Trophoblast cell (in vitro differentiated cells and primary cell): ENCODE results near the gene TMEM213.

Source experiments
- DNase-seq, 2 donors: peaks; one replicate each; pipeline ENCODE4 v3.0.0-alpha.2; 2016
- H2AFZ ChIP-seq: 2 replicates; pipeline ENCODE4 v1.6.1; 2013; ENCODE audit warnings: low read length, moderate library complexity, mild to moderate bottlenecking; ENCODE audit not compliant: insufficient read depth, poor library complexity
- H2AK5ac ChIP-seq: 2 replicates; pipeline ENCODE4 v1.6.1; 2013; ENCODE audit warnings: mild to moderate bottlenecking, low read length
- H2BK120ac ChIP-seq: 2 replicates; pipeline ENCODE4 v1.6.1; 2013; ENCODE audit warnings: low read length, mild to moderate bottlenecking, moderate library complexity; ENCODE audit not compliant: insufficient read depth, poor library complexity
- H2BK12ac ChIP-seq: 2 replicates; pipeline ENCODE4 v1.6.1; 2013; ENCODE audit warnings: mild to moderate bottlenecking, low read length, moderate library complexity
- H2BK5ac ChIP-seq: 2 replicates; pipeline ENCODE4 v1.6.1; 2013; ENCODE audit warnings: low read length, low read depth, moderate library complexity, mild to moderate bottlenecking; ENCODE audit not compliant: poor library complexity
- H3K14ac ChIP-seq: 2 replicates; pipeline ENCODE4 v1.6.1; 2013; ENCODE audit warnings: mild to moderate bottlenecking, low read length
- H3K18ac ChIP-seq: 2 replicates; pipeline ENCODE4 v1.6.1; 2013; ENCODE audit warnings: mild to moderate bottlenecking, low read length
- H3K23ac ChIP-seq: 2 replicates; pipeline ENCODE4 v1.6.1; 2013; ENCODE audit warnings: low read length
- H3K27ac ChIP-seq: 2 replicates; pipeline ENCODE4 v1.5.1; 2013; ENCODE audit warnings: low read depth, mild to moderate bottlenecking, inconsistent platforms, low read length, moderate library complexity
- H3K27me3 ChIP-seq: 2 replicates; pipeline ENCODE4 v1.6.1; 2013; ENCODE audit warnings: inconsistent platforms, mild to moderate bottlenecking, low read length, moderate library complexity; ENCODE audit not compliant: insufficient read depth
- H3K36me3 ChIP-seq, 2 experiments: 1 replicate in 1 of 2; 2 replicates in 1 of 2; pipeline ENCODE4 v1.6.1; 2013; ENCODE audit warnings: low read length in 2 of 2, mild to moderate bottlenecking in 2 of 2, moderate library complexity in 1 of 2; ENCODE audit not compliant: insufficient read depth in 2 of 2, control insufficient read depth in 1 of 2
- H3K4ac ChIP-seq: 2 replicates; pipeline ENCODE4 v1.6.1; 2013; ENCODE audit warnings: low read depth, mild to moderate bottlenecking, low read length, moderate library complexity
- H3K4me1 ChIP-seq, 2 experiments: 1 replicate in 1 of 2; 2 replicates in 1 of 2; pipeline ENCODE4 v1.6.1; 2013; ENCODE audit warnings: low read length in 2 of 2, mild to moderate bottlenecking in 2 of 2, moderate library complexity in 1 of 2; ENCODE audit not compliant: insufficient read depth in 2 of 2, control insufficient read depth in 1 of 2
- H3K4me2 ChIP-seq: 2 replicates; pipeline ENCODE4 v1.6.1; 2013; ENCODE audit warnings: inconsistent platforms, mild to moderate bottlenecking, low read length, moderate library complexity
- H3K4me3 ChIP-seq: 2 replicates; pipeline ENCODE4 v1.5.1; 2013; ENCODE audit warnings: mild to moderate bottlenecking, low read depth, low read length, inconsistent platforms
- H3K79me1 ChIP-seq: one replicate; pipeline ENCODE4 v1.6.1; 2013; ENCODE audit warnings: low read length
- H3K79me2 ChIP-seq: 2 replicates; pipeline ENCODE4 v1.6.1; 2013; ENCODE audit warnings: low read length, mild to moderate bottlenecking; ENCODE audit not compliant: control insufficient read depth, insufficient read depth, poor library complexity
- H3K9ac ChIP-seq: 2 replicates; pipeline ENCODE4 v1.6.1; 2013; ENCODE audit warnings: mild to moderate bottlenecking, low read length
- H3K9me3 ChIP-seq: 2 replicates; pipeline ENCODE4 v1.6.1; 2013; ENCODE audit warnings: low read depth, mild to moderate bottlenecking, control low read depth, inconsistent platforms, low read length; ENCODE audit not compliant: insufficient read depth
- H4K12ac ChIP-seq: 2 replicates; pipeline ENCODE4 v1.6.1; 2013; ENCODE audit warnings: low read depth, mild to moderate bottlenecking, low read length, moderate library complexity
- H4K8ac ChIP-seq: 2 replicates; pipeline ENCODE4 v1.6.1; 2013; ENCODE audit warnings: low read depth, mild to moderate bottlenecking, low read length, moderate library complexity
- H4K91ac ChIP-seq: one replicate; pipeline ENCODE4 v1.6.1; 2013; ENCODE audit warnings: low read depth, mild to moderate bottlenecking, low read length, moderate library complexity
- WGBS: extraction: QIAGEN DNeasy Blood & Tissue Kit; methylation state at CpG from one replicate; pipeline ENCODE4 v1.1.7; 2013; ENCODE audit warnings: missing lambda C conversion rate; ENCODE audit not compliant: insufficient read length, insufficient coverage; ENCODE audit errors: extremely low coverage; 5-methylcytosine and 5-hydroxymethylcytosine counted together

The TMEM213 gene

DNA sequence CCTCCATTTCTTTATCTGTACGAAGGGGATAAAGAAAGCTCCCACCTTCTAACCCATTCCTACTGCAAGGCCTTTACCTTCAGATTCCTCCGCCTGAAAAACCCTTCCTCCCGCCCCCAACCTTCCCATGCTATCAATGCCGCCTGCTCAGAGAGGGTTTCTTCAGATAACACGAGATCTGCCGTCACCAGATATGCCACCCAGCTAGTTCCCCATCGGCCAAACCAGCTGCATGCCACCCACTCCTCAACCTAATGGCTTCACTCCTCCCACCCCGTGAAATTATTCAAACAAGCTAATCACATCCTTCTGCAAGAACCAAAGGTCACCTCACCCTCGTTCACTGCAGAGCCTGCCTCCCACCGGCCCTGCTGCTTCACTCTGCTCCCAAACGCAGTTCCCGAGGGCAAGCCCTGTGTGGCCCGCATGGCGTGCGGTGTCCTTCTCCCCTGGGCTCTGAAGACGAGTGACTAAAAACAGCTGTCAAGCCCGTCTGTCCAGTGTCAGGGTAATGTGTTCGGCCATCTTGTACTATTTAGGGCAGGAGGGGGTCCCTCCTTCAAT lies 46.8 kb upstream of the TMEM213 start:
- no peak overlapping the region for H3K23ac ChIP-seq
- no peak overlapping the region for H4K91ac ChIP-seq
- no peak overlapping the region for H2BK120ac ChIP-seq
- WGBS: no CpG with 5 or more reads among the region's 18 CpGs
- H3K14ac ChIP-seq: no peak overlapping the region
- H3K27me3 ChIP-seq: no peaks in the 10 kb centered on the region
- no peak overlapping the region for H2BK5ac ChIP-seq
- H3K36me3 ChIP-seq: no peaks in the 10 kb centered on the region
- H3K4me3 ChIP-seq: no peak overlapping the region
- no peak overlapping the region for H2AFZ ChIP-seq
- H3K4ac ChIP-seq: no peak overlapping the region
- H3K27ac ChIP-seq: no peak overlapping the region
- H3K4me2 ChIP-seq: no peak overlapping the region
- H3K9me3 ChIP-seq: peaks cover 2% of the 10 kb centered on the region
- no peak overlapping the region for H3K9ac ChIP-seq
- no peak overlapping the region for H2AK5ac ChIP-seq
- no peak for DNase-seq
- no peak overlapping the region for H2BK12ac ChIP-seq
- no peaks in the 10 kb centered on the region for H3K79me2 ChIP-seq
- H3K18ac ChIP-seq: no peak overlapping the region
- H3K79me1 ChIP-seq: peaks cover 2% of the 10 kb centered on the region
- no peak overlapping the region for H4K12ac ChIP-seq
- peaks cover 14 to 15% of the 10 kb centered on the region in 2 experiments for H3K4me1 ChIP-seq
- H4K8ac ChIP-seq: no peak overlapping the region

DNA sequence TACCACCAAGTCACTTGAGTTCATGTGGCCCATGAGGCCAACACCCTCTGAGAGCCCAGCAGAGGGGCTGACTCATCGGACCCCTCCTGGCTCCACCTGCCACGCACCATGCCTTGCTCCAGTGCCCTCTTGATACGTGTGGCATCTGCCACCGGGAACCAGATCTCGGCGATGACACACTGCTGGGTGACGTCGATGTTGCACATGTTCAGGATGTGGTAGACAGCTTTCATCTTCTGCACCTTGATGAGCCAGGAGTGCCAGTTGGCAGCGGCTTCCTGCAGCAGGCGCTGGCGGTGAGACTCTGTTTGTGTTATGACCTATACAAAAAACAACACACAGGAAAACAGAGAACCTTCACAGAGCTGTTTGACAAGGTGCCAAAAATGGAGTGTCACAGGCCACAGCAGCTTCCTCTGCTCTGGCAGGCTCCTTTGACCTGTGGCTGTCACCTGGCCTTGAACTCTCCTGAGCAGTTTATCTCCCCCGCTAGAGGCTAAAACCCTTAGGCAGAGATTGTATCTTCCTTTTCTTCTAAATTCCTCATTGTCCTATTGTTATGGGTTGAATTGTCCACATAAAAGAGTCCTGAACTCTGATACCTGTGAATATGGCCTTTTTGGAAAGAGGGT lies 45.2 kb upstream of the TMEM213 start:
- Histone ChIP-seq H3K4ac (no peak overlapping the region), H3K9me3 (peaks cover 2% of the 10 kb centered on the region), H2BK5ac (no peak overlapping the region), H2AK5ac (no peak overlapping the region), H3K79me2 (no peaks in the 10 kb centered on the region), H4K91ac (no peak overlapping the region), H3K9ac (no peak overlapping the region), H4K12ac (no peak overlapping the region), H3K27ac (no peak overlapping the region), H3K79me1 (peaks cover 2% of the 10 kb centered on the region), H3K14ac (no peak overlapping the region), H3K4me2 (no peak overlapping the region), H4K8ac (no peak overlapping the region), H3K4me3 (no peak overlapping the region), H3K27me3 (no peaks in the 10 kb centered on the region), H3K4me1 (peaks cover 14 to 15% of the 10 kb centered on the region in 2 experiments), H3K23ac (no peak overlapping the region), H2BK12ac (no peak overlapping the region), H2BK120ac (no peak overlapping the region), H2AFZ (no peak overlapping the region), H3K18ac (no peak overlapping the region), H3K36me3 (no peaks in the 10 kb centered on the region)
- peak; percentile 37 to 89 for DNase-seq
- WGBS: no CpG with 5 or more reads among the region's 12 CpGs

DNA sequence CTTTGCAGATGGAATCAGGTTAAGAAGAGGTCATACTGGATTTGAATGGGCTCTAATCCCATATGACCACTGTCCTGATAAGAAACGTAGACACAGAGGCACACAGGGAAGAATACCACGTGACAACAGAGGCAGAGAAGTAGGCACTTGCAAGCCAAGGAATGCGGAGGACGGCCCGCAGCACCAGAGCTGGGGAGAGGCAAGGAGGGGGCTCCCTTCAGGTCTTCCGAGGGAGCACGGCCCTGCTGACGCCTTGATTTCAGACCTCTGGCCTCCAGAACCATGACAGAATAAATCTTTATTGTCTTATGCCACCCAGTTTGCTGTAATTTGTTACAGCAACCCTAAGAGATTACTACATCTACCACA lies 44.7 kb upstream of the TMEM213 start:
- H3K4me2 ChIP-seq: no peak overlapping the region
- H3K27ac ChIP-seq: no peak overlapping the region
- no peak overlapping the region for H2BK12ac ChIP-seq
- no peaks in the 10 kb centered on the region for H3K79me2 ChIP-seq
- peaks cover 2% of the 10 kb centered on the region for H3K79me1 ChIP-seq
- H4K12ac ChIP-seq: no peak overlapping the region
- peaks cover 14 to 15% of the 10 kb centered on the region in 2 experiments for H3K4me1 ChIP-seq
- no peak overlapping the region for H2AK5ac ChIP-seq
- no peak overlapping the region for H2AFZ ChIP-seq
- no CpG with 5 or more reads among the region's 8 CpGs for WGBS
- no peak overlapping the region for H4K91ac ChIP-seq
- no peak overlapping the region for H3K4ac ChIP-seq
- H3K23ac ChIP-seq: no peak overlapping the region
- H2BK5ac ChIP-seq: no peak overlapping the region
- H3K14ac ChIP-seq: no peak overlapping the region
- H3K18ac ChIP-seq: no peak overlapping the region
- no peak overlapping the region for H3K4me3 ChIP-seq
- H3K9ac ChIP-seq: no peak overlapping the region
- H3K9me3 ChIP-seq: peaks cover 2% of the 10 kb centered on the region
- H4K8ac ChIP-seq: no peak overlapping the region
- H2BK120ac ChIP-seq: no peak overlapping the region
- no peaks in the 10 kb centered on the region for H3K27me3 ChIP-seq
- no peaks in the 10 kb centered on the region for H3K36me3 ChIP-seq
- DNase-seq: no peak

DNA sequence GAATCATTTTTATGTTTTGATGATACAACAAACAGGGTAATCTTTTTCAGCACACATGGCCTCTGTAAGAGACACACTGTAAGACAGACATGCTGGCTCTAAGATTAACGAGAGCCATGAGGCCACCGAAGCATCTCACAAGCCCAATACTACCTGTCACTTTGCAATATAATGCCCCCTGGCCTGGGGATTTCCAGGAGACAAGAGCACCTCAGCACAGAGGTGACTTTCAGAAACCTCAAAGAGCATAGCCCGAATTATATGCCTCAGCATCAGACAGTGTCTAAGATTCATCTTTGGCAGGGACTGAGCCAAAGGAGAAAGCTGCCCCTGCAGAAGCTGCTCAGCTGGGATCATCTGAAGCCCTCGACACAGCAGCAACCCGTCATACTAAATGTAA lies 44.2 kb upstream of the TMEM213 start:
- no peak overlapping the region for H2BK5ac ChIP-seq
- H3K36me3 ChIP-seq: no peaks in the 10 kb centered on the region
- H3K4me1 ChIP-seq: peaks cover 14 to 15% of the 10 kb centered on the region in 2 experiments
- WGBS: no CpG with 5 or more reads among the region's 5 CpGs
- no peaks in the 10 kb centered on the region for H3K27me3 ChIP-seq
- DNase-seq: no peak
- H3K9me3 ChIP-seq: peaks cover 2% of the 10 kb centered on the region
- H3K18ac ChIP-seq: no peak overlapping the region
- H3K9ac ChIP-seq: no peak overlapping the region
- H3K27ac ChIP-seq: no peak overlapping the region
- H4K8ac ChIP-seq: no peak overlapping the region
- H2BK12ac ChIP-seq: no peak overlapping the region
- no peak overlapping the region for H3K4ac ChIP-seq
- no peak overlapping the region for H2AFZ ChIP-seq
- no peak overlapping the region for H3K4me2 ChIP-seq
- peaks cover 2% of the 10 kb centered on the region for H3K79me1 ChIP-seq
- no peak overlapping the region for H4K12ac ChIP-seq
- H2BK120ac ChIP-seq: no peak overlapping the region
- no peak overlapping the region for H4K91ac ChIP-seq
- no peak overlapping the region for H3K14ac ChIP-seq
- no peak overlapping the region for H3K4me3 ChIP-seq
- no peak overlapping the region for H3K23ac ChIP-seq
- no peak overlapping the region for H2AK5ac ChIP-seq
- no peaks in the 10 kb centered on the region for H3K79me2 ChIP-seq
